ENCODE results near the gene GFI1. TPM values are rescaled to one million over a fixed set of nuclear protein-coding genes. Genes with fewer than 3 reads are reported as not detected.

The GFI1 gene
- total and polyA plus RNA-seq, 2 of the 13 experiments (the other 11 are each of a cell fraction or from before 2014, with no cell fraction given) = 10.3 to 10.5 TPM

GRCh38 chr1:92519043-92519442 is 32.3 kb upstream of the GFI1 start:
- CTCF ChIA-PET (ENCODE audit: low intra/inter-chr PET ratio, low total read pairs) = no interaction called here
- TF ChIP-seq ZNF569 (CRISPR knock-in tag; IDR thresholded peaks at IDR 0.05; ENCODE audit: borderline replicate concordance) = no peak
- no peak for TF ChIP-seq ZNF710 (CRISPR knock-in tag; IDR thresholded peaks at IDR 0.05; ENCODE audit: borderline replicate concordance)
- no peak for TF ChIP-seq SMAD3 (CRISPR knock-in tag; IDR thresholded peaks at IDR 0.05)
- no peak for TF ChIP-seq ZNF329 (CRISPR knock-in tag; IDR thresholded peaks at IDR 0.05; ENCODE audit: low read depth)
- no peak for TF ChIP-seq ZNF766 (CRISPR knock-in tag; IDR thresholded peaks at IDR 0.05; ENCODE audit: borderline replicate concordance)
- no peak for TF ChIP-seq ZNF496 (CRISPR knock-in tag; IDR thresholded peaks at IDR 0.05; ENCODE audit: insufficient replicate concordance)
- TF ChIP-seq, protein P1, sequence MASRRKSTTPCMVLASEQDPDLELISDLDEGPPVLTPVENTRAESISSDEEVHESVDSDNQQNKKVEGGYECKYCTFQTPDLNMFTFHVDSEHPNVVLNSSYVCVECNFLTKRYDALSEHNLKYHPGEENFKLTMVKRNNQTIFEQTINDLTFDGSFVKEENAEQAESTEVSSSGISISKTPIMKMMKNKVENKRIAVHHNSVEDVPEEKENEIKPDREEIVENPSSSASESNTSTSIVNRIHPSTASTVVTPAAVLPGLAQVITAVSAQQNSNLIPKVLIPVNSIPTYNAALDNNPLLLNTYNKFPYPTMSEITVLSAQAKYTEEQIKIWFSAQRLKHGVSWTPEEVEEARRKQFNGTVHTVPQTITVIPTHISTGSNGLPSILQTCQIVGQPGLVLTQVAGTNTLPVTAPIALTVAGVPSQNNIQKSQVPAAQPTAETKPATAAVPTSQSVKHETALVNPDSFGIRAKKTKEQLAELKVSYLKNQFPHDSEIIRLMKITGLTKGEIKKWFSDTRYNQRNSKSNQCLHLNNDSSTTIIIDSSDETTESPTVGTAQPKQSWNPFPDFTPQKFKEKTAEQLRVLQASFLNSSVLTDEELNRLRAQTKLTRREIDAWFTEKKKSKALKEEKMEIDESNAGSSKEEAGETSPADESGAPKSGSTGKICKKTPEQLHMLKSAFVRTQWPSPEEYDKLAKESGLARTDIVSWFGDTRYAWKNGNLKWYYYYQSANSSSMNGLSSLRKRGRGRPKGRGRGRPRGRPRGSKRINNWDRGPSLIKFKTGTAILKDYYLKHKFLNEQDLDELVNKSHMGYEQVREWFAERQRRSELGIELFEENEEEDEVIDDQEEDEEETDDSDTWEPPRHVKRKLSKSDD (CRISPR knock-in tag; IDR thresholded peaks at IDR 0.05; ENCODE audit: low read depth) = no peak
- TF ChIP-seq ARID2 (CRISPR knock-in tag; IDR thresholded peaks at IDR 0.05; ENCODE audit: borderline replicate concordance) = no peak
- TF ChIP-seq, protein P2, sequence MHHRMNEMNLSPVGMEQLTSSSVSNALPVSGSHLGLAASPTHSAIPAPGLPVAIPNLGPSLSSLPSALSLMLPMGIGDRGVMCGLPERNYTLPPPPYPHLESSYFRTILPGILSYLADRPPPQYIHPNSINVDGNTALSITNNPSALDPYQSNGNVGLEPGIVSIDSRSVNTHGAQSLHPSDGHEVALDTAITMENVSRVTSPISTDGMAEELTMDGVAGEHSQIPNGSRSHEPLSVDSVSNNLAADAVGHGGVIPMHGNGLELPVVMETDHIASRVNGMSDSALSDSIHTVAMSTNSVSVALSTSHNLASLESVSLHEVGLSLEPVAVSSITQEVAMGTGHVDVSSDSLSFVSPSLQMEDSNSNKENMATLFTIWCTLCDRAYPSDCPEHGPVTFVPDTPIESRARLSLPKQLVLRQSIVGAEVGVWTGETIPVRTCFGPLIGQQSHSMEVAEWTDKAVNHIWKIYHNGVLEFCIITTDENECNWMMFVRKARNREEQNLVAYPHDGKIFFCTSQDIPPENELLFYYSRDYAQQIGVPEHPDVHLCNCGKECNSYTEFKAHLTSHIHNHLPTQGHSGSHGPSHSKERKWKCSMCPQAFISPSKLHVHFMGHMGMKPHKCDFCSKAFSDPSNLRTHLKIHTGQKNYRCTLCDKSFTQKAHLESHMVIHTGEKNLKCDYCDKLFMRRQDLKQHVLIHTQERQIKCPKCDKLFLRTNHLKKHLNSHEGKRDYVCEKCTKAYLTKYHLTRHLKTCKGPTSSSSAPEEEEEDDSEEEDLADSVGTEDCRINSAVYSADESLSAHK (CRISPR knock-in tag; IDR thresholded peaks at IDR 0.05; ENCODE audit: borderline replicate concordance) = no peak
- no peak for TF ChIP-seq ZNF558 (CRISPR knock-in tag; IDR thresholded peaks at IDR 0.05; ENCODE audit: borderline replicate concordance)
- TF ChIP-seq CREB3 (CRISPR knock-in tag; IDR thresholded peaks at IDR 0.05) = no peak
- TF ChIP-seq KDM1A (CRISPR knock-in tag; IDR thresholded peaks at IDR 0.05) = no peak
- TF ChIP-seq FOXA1 (IDR thresholded peaks at IDR 0.05) = no peak
- TF ChIP-seq FOXA1 (CRISPR knock-in tag; IDR thresholded peaks at IDR 0.05) = no peak
- TF ChIP-seq HDAC1 (CRISPR knock-in tag; IDR thresholded peaks at IDR 0.05) = no peak
- no peak for TF ChIP-seq ZBTB20 (CRISPR knock-in tag; IDR thresholded peaks at IDR 0.05; ENCODE audit: borderline replicate concordance, low read depth)
- no peak for TF ChIP-seq MED1 (CRISPR knock-in tag; IDR thresholded peaks at IDR 0.05)
- no peak for TF ChIP-seq DNMT3B (CRISPR knock-in tag; conservative IDR thresholded peaks at IDR 0.05)
- 90% methylated on average over 2 of the region's 2 CpGs for WGBS (ENCODE audit: low lambda C conversion rate)
- Histone ChIP-seq H3K4me2 (ENCODE audit: low read depth, low read length) (no peak overlapping the region), H3K36me3 (replicated peaks in 1 of 2; ENCODE audit: control insufficient read depth in 1 of 2, insufficient read depth in 2 of 2, low read length in 2 of 2) (no peaks in the 10 kb centered on the region), H3K4me3 (replicated peaks in 1 of 3; ENCODE audit: insufficient read depth in 1 of 3, low read depth in 2 of 3, low read length in 3 of 3) (no peak overlapping the region), H3K79me2 (ENCODE audit: insufficient read depth, low read length) (no peaks in the 10 kb centered on the region), H2AFZ (ENCODE audit: low read length) (no peak overlapping the region), H3K9ac (ENCODE audit: insufficient read depth, low read depth, low read length) (no peak overlapping the region), H3K4me1 (ENCODE audit: insufficient read depth, low read length) (no peaks in the 10 kb centered on the region), H3K9me3 (ENCODE audit: low read length) (no peaks in the 10 kb centered on the region), H3K27me3 (ENCODE audit: control insufficient read depth in 1 of 2, insufficient read depth in 2 of 2, low read length in 2 of 2) (no peaks in the 10 kb centered on the region), H3K27ac (ENCODE audit: extremely low read length, insufficient read depth, low read length) (no peak overlapping the region), H4K20me1 (ENCODE audit: insufficient read depth, low read length) (no peaks in the 10 kb centered on the region)
- POLR2A ChIA-PET = no interaction called here
- no TSS peak for BruUV-seq (replicated peaks)
- ATAC-seq (no peak), FAIRE-seq (no peak), DNase-seq (ENCODE audit: low spot score) (no peak)
- in situ Hi-C loops (cut with HindIII; ENCODE audit: extremely low pct_ligation_motif_present, low pct_unique_long_range_greater_than_20kb) (no loop called here), intact Hi-C loops (cut with micrococcal nuclease; ENCODE audit: unreplicated experiment) (no loop called here)

Data from HepG2 (cell line).